Lung (tissue), 16 donors: ENCODE data around the gene PIAS3. TPM values are rescaled to one million over a fixed set of nuclear protein-coding genes. Genes with fewer than 3 reads are reported as not detected.

Source experiments
- ATAC-seq: fragments of 200-7000 bp; cut with Tn5 transposase; one replicate; pipeline ENCODE4 v1.9.1; 2020; ENCODE audit warnings: moderate number of reproducible peaks; ENCODE audit not compliant: insufficient read depth, low FRiP score
- DNase-seq, 3 donors: peaks; one replicate each; pipeline ENCODE4 v3.0.0-alpha.2; 2013 to 2017
- H3K27ac ChIP-seq, 2 donors: one replicate each; pipeline ENCODE4 v1.5.1; 2013; ENCODE audit warnings: mild to moderate bottlenecking in 2 of 2, moderate library complexity in 2 of 2, control low read depth in 1 of 2, inconsistent platforms in 1 of 2, low read depth in 1 of 2, low read length in 1 of 2
- H3K27me3 ChIP-seq, 3 donors: one replicate each; pipeline ENCODE4 v1.5.1; 2013; ENCODE audit warnings: low read length in 2 of 3; ENCODE audit not compliant: control insufficient read depth in 3 of 3, insufficient read depth in 3 of 3
- H3K36me3 ChIP-seq, 4 donors: one replicate each; pipeline ENCODE4 v1.5.1; 2013; ENCODE audit warnings: low read length in 4 of 4, mild to moderate bottlenecking in 1 of 4, moderate library complexity in 1 of 4; ENCODE audit not compliant: control insufficient read depth in 4 of 4, insufficient read depth in 4 of 4
- H3K4me1 ChIP-seq, 5 donors: one replicate each; pipeline ENCODE4 v1.5.1; 2013; ENCODE audit warnings: low read length in 5 of 5, mild to moderate bottlenecking in 2 of 5, moderate library complexity in 1 of 5; ENCODE audit not compliant: control insufficient read depth in 5 of 5, insufficient read depth in 5 of 5
- H3K4me3 ChIP-seq: one replicate; pipeline ENCODE4 v1.5.1; 2013; ENCODE audit warnings: mild to moderate bottlenecking, control low read depth, moderate library complexity
- H3K9ac ChIP-seq, 2 donors: one replicate each; pipeline ENCODE4 v1.5.1; 2013; ENCODE audit warnings: low read length in 2 of 2, control low read depth in 1 of 2; ENCODE audit not compliant: insufficient read depth in 1 of 2
- H3K9me3 ChIP-seq, 4 donors: one replicate each; pipeline ENCODE4 v1.5.1; 2013; ENCODE audit warnings: low read length in 3 of 4, mild to moderate bottlenecking in 1 of 4, moderate library complexity in 1 of 4; ENCODE audit not compliant: control insufficient read depth in 4 of 4, insufficient read depth in 3 of 4
- WGBS, 2 donors: extraction: QIAGEN DNeasy Blood & Tissue Kit; methylation state at CpG; one replicate each; pipeline ENCODE4 v1.1.7; 2013; 5-methylcytosine and 5-hydroxymethylcytosine counted together
- long read RNA-seq, 5 donors: transcript quantifications; one replicate each; lab custom pipeline, GENCODE V29; 2026
- polyA plus RNA-seq, 2 donors: library from polyadenylated mRNA; stranded (reverse); fragments of 200-250 nt; gene quantifications; one replicate each; pipeline ENCODE4 v1.2.1, GENCODE V29; 2013
- total RNA-seq, 2 donors: library from RNA; depleted of rRNA in 1 of 2; stranded (reverse); fragments of >200 nt in 1 of 2; gene quantifications; one replicate each; pipeline ENCODE4 v1.2.1, GENCODE V29; 2014 to 2021
- TF ChIP-seq, protein P1 (sequence below): IDR thresholded peaks from 2 replicates; pipeline ENCODE4 v1.5.1; 2012; ENCODE audit warnings: mild to moderate bottlenecking; ENCODE audit errors: control extremely low read depth, extremely low read depth
- donor health status: control.
- donor health status: control.
- donor health status: Bipolar disorder and iron deficiency.
- donor health status: healthy.
- donor health status: DM: yes; HTN: yes; CAD: no.

Gene PIAS3
- 10 to 100 TPM; 23.5 to 54.9 TPM for total RNA-seq
- 10 to 100 TPM; 26.4 to 32.1 TPM for polyA plus RNA-seq
- long read RNA-seq, donor 1, partial matches to known transcripts: 17 of 22 reads
- long read RNA-seq, donor 1, other reads (novel, unspliced or antisense): 0 of 22 reads
- long read RNA-seq, donor 2, partial matches to known transcripts: 9 of 9 reads
- long read RNA-seq, donor 2, other reads (novel, unspliced or antisense): 0 of 9 reads
- long read RNA-seq, donor 3, partial matches to known transcripts: 9 of 11 reads
- long read RNA-seq, donor 3, other reads (novel, unspliced or antisense): 0 of 11 reads
- long read RNA-seq, donor 4, partial matches to known transcripts: 8 of 10 reads
- long read RNA-seq, donor 4, other reads (novel, unspliced or antisense): 0 of 10 reads
- long read RNA-seq, donor 5, partial matches to known transcripts: 40 of 51 reads
- long read RNA-seq, donor 5, other reads (novel, unspliced or antisense): 7 of 51 reads

DNA sequence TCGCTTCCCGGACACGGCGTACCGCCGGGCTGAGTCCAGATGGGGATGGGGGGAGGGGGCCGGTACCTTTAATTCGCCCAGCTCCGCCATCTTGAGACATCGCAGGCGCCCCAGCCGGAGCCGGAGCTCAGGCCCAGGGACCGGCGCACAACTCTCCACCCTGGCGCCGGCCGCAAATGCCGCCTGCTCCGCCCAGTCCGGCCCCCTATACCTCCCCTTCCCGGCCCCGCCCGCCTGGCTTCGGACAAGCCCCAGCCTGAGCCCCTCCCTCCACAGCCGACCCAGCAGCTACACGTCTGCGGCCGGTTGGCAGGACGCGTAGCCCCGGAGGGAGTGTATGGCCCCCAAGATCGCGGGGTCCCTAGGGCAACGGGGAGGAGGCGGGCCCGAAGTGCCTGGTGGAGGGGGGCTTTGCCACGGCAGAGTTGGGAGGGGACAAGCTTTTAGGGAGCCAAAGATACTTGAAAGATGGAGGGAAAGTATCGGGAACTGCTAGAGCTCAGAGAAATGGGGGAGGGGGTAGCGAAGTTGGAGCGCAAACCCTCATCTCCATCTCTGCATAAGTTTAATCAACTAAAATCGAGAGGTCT is at the start of gene PIAS3:
TSS of gene PIAS3 (minus strand) at position 181 of the 590 bp plus-strand sequence. CDS start at position 90, 91 bp downstream.
- peak within 1 kb of the TSS; percentile 92 for H3K4me3 ChIP-seq
- H3K36me3 ChIP-seq: peaks cover 16 to 23% (median 21%) of the 10 kb centered on the region in 4 donors
- H3K27me3 ChIP-seq: no peaks in the 10 kb centered on the region
- TF ChIP-seq, protein P1, sequence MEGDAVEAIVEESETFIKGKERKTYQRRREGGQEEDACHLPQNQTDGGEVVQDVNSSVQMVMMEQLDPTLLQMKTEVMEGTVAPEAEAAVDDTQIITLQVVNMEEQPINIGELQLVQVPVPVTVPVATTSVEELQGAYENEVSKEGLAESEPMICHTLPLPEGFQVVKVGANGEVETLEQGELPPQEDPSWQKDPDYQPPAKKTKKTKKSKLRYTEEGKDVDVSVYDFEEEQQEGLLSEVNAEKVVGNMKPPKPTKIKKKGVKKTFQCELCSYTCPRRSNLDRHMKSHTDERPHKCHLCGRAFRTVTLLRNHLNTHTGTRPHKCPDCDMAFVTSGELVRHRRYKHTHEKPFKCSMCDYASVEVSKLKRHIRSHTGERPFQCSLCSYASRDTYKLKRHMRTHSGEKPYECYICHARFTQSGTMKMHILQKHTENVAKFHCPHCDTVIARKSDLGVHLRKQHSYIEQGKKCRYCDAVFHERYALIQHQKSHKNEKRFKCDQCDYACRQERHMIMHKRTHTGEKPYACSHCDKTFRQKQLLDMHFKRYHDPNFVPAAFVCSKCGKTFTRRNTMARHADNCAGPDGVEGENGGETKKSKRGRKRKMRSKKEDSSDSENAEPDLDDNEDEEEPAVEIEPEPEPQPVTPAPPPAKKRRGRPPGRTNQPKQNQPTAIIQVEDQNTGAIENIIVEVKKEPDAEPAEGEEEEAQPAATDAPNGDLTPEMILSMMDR: no peak
- 0 to 1% methylated on average over 40 to 42 of the region's 42 CpGs for WGBS, 2 donors
- ATAC-seq: peak; percentile 97
- H3K27ac ChIP-seq: peak within 1 kb of the TSS; percentile 91 to 96
- DNase-seq: peak; percentile 97 to 98 (median 97)
- no peaks in the 10 kb centered on the region for H3K9me3 ChIP-seq
- peak within 1 kb of the TSS; percentile 32 to 73 for H3K9ac ChIP-seq
- peaks cover 0 to 18% (median 0%) of the 10 kb centered on the region in 5 donors for H3K4me1 ChIP-seq

- ATAC-seq: no peak
- H3K36me3 ChIP-seq: peaks cover 7 to 14% (median 11%) of the 10 kb centered on the region in 4 donors
- no peak overlapping the region for H3K4me3 ChIP-seq
- H3K27ac ChIP-seq: peak overlapping the region; percentile 15 to 38
- WGBS, 2 donors: 83 to 84% methylated on average over 1 of the region's 1 CpG
- no peaks in the 10 kb centered on the region for H3K9me3 ChIP-seq
- no peak overlapping the region for H3K9ac ChIP-seq
- H3K27me3 ChIP-seq: no peaks in the 10 kb centered on the region
- TF ChIP-seq, protein P1: no peak
- H3K4me1 ChIP-seq: peaks cover 0 to 16% (median 0%) of the 10 kb centered on the region in 5 donors
- no peak for DNase-seq
Measured at GRCh38 chr1:145908653-145909052, 49.8 kb upstream of the PIAS3 start.

DNA sequence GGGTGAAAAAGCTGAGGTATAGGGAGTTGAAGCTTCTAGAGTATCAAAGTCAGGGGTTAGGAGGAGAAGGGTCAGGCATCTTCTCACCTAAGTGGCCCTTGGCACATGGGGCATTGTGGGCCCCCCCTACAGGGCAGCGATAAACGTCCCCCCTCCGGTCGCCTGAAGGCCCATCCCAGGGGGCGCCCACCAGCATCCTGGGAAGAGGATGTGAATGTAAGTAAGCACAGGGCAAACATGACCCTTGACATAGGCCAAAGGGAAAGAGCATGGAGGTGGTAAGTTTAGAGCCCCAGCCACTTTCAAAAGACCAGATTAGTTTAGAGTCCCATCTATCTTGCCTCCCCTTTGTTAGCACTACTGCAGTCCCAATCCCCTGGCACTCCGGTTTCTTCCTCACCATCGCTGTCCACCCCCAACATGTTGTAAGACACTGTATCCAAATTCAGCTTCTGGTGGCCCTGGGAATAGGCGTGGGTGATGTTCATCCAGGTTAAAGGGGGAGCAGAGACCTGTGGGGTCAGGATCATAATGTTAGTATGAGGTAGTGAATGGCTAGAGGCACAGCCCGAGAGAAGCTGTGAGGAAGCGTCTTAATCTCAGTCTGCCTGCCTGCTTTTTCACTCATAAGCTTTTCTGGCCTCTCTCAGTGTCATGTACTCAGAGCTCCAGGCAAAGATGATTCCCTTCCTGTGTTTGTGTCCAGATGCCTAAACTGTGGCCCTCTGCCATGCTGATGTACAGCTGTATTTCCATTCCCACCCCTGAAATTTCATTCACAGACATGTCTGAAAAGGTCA is 48.3 kb upstream of the PIAS3 start:
- Histone ChIP-seq H3K9ac (no peak overlapping the region), H3K4me1 (peaks cover 0 to 16% (median 0%) of the 10 kb centered on the region in 5 donors), H3K36me3 (peaks cover 6 to 12% (median 9%) of the 10 kb centered on the region in 4 donors), H3K9me3 (no peaks in the 10 kb centered on the region), H3K27me3 (no peaks in the 10 kb centered on the region), H3K4me3 (no peak overlapping the region), H3K27ac (peak overlapping the region in 1 of 2 donors; percentile 58)
- DNase-seq (peak in 2 of 3 donors; percentile 24 to 25), ATAC-seq (no peak)
- TF ChIP-seq, protein P1: no peak
- 79 to 83% methylated on average over 10 of the region's 10 CpGs for WGBS, 2 donors
